Measurements from ENCODE around the gene FBXL13. TPM values are rescaled to one million over a fixed set of nuclear protein-coding genes. Genes with fewer than 3 reads are reported as not detected.
"Not testable (repeated sequence)": the region's sequence is repeated elsewhere in the genome, so short reads cannot be mapped to it uniquely, and the experiment has no call there.

Gene FBXL13
- total RNA-seq, 1 donor from 2014 or later, result 2.5 TPM

- ATAC-seq (no peak), DNase-seq (ENCODE audit: low spot score) (no peak)
- intact Hi-C loops (cut with DNase I), result no loop called here
Observed at GRCh38 chr7:102973096-102973802, 101.3 kb downstream of the FBXL13 start.

- ATAC-seq, result no peak
- DNase-seq (ENCODE audit: low spot score), result no peak
- intact Hi-C loops (cut with DNase I), result no loop called here
Observed at GRCh38 chr7:102967798-102968197, 106.8 kb downstream of the FBXL13 start.

- DNase-seq (ENCODE audit: low spot score) (no peak), ATAC-seq (no peak)
- intact Hi-C loops (cut with DNase I), result no loop called here
Observed at GRCh38 chr7:102966465-102966864, 108.1 kb downstream of the FBXL13 start.

- ATAC-seq; intact Hi-C loops (cut with DNase I); DNase-seq (ENCODE audit: low spot score): not testable (repeated sequence)
Observed at GRCh38 chr7:102961993-102962392, 112.6 kb downstream of the FBXL13 start.

GRCh38 chr7:102958004-102958403 is 116.6 kb downstream of the FBXL13 start:
- DNase-seq (ENCODE audit: low spot score); ATAC-seq; intact Hi-C loops (cut with DNase I): not testable (repeated sequence)

GRCh38 chr7:102954359-102954758 is 120.2 kb downstream of the FBXL13 start:
- DNase-seq (ENCODE audit: low spot score); ATAC-seq; intact Hi-C loops (cut with DNase I): not testable (repeated sequence)

GRCh38 chr7:102953406-102953805 is 121.2 kb downstream of the FBXL13 start:
- ATAC-seq (no peak), DNase-seq (ENCODE audit: low spot score) (no peak)
- intact Hi-C loops (cut with DNase I), result no loop called here

- intact Hi-C loops (cut with DNase I), result no loop called here
- ATAC-seq (no peak), DNase-seq (ENCODE audit: low spot score) (no peak)
Observed at GRCh38 chr7:102951839-102952238, 122.8 kb downstream of the FBXL13 start.

GRCh38 chr7:102944241-102944640 is 130.4 kb downstream of the FBXL13 start:
- no peak for ATAC-seq
- intact Hi-C loops (cut with DNase I), result no loop called here
- DNase-seq (ENCODE audit: low spot score), result no peak

- intact Hi-C loops (cut with DNase I), result no loop called here
- DNase-seq (ENCODE audit: low spot score) (no peak), ATAC-seq (no peak)
Observed at GRCh38 chr7:102943423-102944169, 131.0 kb downstream of the FBXL13 start.

- ATAC-seq (no peak), DNase-seq (ENCODE audit: low spot score) (no peak)
- intact Hi-C loops (cut with DNase I), result no loop called here
Observed at GRCh38 chr7:102942868-102943267, 131.7 kb downstream of the FBXL13 start.

GRCh38 chr7:102942181-102942866 is 132.3 kb downstream of the FBXL13 start:
- intact Hi-C loops (cut with DNase I), result no loop called here
- no peak for DNase-seq (ENCODE audit: low spot score)
- ATAC-seq, result peak; percentile 28

GRCh38 chr7:102938679-102939078 is 135.9 kb downstream of the FBXL13 start:
- intact Hi-C loops (cut with DNase I), result no loop called here
- ATAC-seq (no peak), DNase-seq (ENCODE audit: low spot score) (no peak)

- no peak for DNase-seq (ENCODE audit: low spot score)
- ATAC-seq, result no peak
- intact Hi-C loops (cut with DNase I), result no loop called here
Observed at GRCh38 chr7:102935450-102936115, 139.0 kb downstream of the FBXL13 start.

GRCh38 chr7:102934701-102935100 is 139.9 kb downstream of the FBXL13 start:
- DNase-seq (ENCODE audit: low spot score) (no peak), ATAC-seq (no peak)
- intact Hi-C loops (cut with DNase I), result no loop called here

- DNase-seq (ENCODE audit: low spot score) (no peak), ATAC-seq (peak; percentile 40)
- intact Hi-C loops (cut with DNase I), result no loop called here
Observed at GRCh38 chr7:102934239-102934638, 140.4 kb downstream of the FBXL13 start.

GRCh38 chr7:102933763-102934162 is 140.8 kb downstream of the FBXL13 start:
- peak; percentile 94 for ATAC-seq
- DNase-seq (ENCODE audit: low spot score), result peak; percentile 75
- intact Hi-C loops (cut with DNase I), result no loop called here

GRCh38 chr7:102931757-102932156 is 142.8 kb downstream of the FBXL13 start:
- ATAC-seq (no peak), DNase-seq (ENCODE audit: low spot score) (no peak)
- intact Hi-C loops (cut with DNase I), result no loop called here

GRCh38 chr7:102927312-102927933 is 147.2 kb downstream of the FBXL13 start:
- no peak for ATAC-seq
- intact Hi-C loops (cut with DNase I), result loop anchor here (10.0 kb wide), 1 partner anchor 1403 kb away; no protein-coding TSS in a partner anchor
- no peak for DNase-seq (ENCODE audit: low spot score)
